ENCODE results near the gene SYTL1.
A peak's percentile ranks its signal among the peaks of the same experiment; 100 is the strongest.

The SYTL1 gene

DNA sequence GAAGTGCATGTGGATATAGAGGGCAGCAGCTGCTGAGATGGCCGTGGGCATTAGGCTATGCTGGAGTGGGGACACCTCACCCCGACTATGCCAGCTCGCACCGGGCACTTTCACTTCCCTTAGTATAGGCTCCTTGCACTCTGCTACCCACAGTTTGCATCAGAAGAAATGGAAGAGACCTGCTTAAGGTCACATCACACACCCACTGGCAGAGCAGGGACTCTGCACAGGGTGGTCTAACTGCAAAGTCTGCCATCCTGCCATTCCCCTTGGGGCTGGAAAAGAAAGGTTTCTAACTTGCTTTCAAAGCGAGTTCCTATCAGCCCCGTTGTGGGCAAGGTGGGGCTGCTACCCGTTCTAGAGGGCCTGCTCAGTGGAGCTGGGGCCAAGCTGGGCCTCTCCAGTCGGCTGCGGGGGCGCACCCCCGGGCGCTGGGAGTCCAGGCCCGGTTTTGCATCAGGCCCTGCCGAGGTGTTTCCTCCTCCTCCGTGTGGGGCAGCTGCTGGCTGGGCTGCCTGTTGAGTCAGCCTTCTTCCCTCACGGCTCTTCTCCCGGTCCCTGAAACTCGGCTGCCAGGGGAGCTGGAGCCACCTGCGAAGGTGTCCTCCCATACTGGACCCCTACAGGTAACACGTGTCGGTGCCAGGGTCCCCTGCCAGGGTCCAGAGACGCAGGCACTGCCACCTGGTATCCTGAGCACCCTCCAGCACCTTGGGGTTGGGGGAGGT is at the start of gene SYTL1:
SYTL1 (plus strand) TSS at position 498 of the 728 bp plus-strand sequence. CDS start 3,313 bp downstream, outside the sequence.
- DNase-seq, result peak; percentile 35 to 55

DNA sequence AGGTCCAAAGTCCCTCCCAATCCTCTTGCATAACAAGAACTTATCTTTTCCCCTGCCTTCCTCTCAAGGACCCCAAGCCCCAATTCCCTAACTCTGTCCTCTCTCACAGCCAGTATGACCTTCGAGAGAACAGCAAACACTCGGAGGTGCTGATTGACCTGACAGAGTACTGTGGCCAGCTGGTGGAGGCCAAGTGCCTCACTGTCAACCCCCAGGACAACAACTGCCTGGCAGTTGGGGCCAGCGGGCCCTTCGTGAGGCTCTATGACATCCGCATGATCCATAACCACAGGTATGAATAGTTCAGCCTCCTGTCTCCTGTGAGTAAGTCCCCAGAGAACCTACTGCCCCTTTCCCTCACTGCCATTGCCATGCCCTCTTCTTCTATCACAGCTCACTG is 49.7 kb upstream of the SYTL1 start:
- no peak for DNase-seq

GRCh38 chr1:27293915-27294314 is 47.9 kb upstream of the SYTL1 start:
- no peak for DNase-seq

- DNase-seq, result peak; percentile 71 to 74
These were observed 45.0 kb upstream of the SYTL1 start for GRCh38 chr1:27296773-27297291.

DNA sequence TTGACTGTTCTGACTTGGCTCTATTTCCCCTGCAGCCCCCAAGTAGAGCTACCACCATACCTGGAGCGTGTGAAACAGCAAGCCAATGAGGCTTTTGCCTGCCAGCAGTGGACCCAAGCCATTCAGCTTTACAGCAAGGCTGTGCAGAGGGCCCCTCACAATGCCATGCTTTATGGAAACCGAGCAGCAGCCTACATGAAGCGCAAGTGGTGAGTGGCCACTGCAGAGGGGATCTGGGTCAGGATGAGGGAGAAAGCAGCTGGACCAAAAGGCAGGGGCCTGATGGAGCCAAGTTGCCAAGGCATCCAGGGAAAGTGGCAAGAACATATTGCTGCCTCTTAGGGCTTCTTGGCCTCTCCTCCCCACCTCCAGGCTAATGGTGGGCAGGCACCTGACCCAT is 43.9 kb upstream of the SYTL1 start:
- no peak for DNase-seq

DNA sequence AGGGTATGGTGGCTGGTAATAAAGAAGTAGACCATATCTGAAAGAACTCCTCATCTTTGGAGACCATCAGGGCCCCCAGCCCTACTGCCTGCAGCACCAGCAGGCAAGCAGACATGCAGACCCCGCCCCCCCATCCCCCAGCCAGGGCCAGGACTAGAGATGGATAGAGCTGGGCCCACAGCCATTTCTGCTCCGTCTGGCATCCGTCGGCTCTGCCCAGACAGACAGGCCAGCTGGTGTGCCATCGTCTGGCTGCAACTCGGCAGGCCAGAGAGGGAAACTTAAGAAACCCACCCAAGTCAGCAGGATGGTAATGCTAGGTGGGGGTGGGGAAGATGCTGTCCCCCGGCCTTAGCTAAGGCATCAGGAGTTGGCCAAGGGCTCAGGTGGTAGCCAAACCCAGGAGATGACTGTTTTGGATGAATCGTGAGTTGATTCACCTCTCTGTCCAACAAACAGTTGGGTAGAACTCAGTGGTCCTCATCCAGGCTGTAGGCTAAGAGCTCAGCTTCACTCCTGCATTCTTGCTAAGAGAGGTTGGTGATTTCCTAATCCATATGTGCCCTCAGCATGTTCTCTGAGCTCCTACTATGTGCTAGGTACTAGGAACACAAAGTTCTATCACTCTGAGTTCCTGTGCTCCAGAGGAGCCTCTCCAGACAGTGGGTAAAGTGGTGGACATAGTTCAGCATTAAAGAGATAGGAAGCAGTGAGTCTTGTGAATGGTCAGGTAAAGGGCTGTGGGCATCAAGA is 43.0 kb upstream of the SYTL1 start:
- DNase-seq, result no peak

GRCh38 chr1:27299385-27300271 is 42.2 kb upstream of the SYTL1 start:
- DNase-seq, result no peak

DNA sequence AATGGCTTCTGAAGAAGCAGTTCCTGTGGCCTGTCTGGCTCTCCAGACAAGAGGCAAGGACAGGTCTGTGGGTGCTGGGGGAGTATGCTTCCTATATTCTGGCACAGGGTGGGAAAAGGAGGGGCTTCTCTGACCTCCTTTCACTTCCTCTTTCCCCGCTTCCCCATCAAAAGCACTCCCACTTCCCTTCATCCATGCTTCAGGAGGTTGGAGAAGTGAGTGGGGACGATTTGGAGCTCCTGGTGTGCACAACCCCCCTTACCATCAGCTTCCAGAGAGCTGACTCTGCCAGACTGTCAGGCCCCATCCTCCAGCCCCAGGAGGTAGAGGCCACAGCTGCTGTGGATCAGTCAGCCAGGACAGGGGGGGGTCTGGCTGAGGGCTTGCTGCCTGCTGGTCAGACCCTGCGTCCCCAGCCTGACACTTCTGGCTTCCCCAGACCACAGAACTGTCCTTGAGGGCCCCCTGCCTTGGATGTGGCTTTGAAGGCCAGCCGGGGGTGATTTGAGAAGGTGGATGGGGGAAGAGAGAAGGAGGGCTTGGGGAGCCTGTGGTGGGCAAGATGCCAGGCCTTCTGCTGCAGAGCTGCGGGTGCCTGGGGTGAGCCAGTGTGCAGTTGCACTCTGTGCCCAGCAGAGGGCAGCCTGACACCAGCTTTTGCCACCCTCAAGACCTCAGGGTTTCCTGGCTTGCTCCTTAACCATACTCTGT is 41.3 kb upstream of the SYTL1 start:
- DNase-seq, result peak; percentile 66 to 75

- DNase-seq, result no peak
These were observed 40.8 kb upstream of the SYTL1 start for GRCh38 chr1:27301052-27301422.

DNA sequence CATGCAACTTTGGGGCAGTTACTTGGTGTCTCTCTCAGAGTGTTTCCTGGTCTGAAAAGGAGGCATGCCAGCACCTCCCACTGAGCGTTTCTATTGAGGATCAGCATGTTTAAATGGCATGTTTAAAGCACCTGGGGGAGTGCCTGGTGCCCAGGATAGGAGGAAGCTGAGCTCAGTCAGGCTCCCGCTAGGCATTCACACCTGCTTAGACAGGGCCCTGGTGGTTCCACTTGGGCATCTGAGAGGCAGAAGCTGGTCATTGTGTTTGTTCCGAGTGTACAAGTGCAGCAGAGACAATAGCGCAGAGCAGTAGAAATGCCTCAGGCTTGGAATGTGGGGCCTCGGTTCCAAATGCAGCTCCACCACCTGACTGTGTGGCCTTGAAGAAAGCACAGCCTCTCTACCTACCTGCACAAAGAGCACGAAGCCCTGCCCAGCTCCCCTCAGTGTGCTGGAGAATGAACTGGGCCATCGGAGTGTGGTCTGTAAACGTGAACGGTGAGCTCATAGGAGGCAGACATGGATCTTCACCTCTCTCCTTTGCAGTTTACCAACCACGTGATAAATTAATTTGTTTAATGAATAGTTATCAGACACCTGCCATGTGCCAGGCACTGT is 40.1 kb upstream of the SYTL1 start:
- no peak for DNase-seq

GRCh38 chr1:27302612-27303011 is 39.2 kb upstream of the SYTL1 start:
- DNase-seq, result no peak

DNA sequence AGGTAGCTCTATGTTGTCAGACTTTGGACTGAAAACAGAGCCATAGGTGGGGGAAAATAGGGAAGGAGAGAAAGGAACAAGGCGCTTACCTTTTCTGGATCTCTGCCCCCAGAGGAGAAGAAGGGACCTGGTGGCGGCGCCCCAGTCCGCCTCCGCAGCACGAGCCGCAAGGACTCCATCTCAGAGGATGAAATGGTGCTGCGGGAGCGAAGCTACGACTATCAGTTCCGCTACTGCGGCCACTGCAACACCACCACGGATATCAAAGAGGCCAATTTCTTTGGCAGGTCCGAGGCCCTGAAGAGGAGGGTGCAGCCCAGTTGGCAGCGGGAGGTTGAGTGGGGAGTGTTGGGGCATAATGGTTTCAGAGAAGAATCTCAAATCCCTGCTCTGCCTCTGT is 38.3 kb upstream of the SYTL1 start:
- DNase-seq, result no peak

DNA sequence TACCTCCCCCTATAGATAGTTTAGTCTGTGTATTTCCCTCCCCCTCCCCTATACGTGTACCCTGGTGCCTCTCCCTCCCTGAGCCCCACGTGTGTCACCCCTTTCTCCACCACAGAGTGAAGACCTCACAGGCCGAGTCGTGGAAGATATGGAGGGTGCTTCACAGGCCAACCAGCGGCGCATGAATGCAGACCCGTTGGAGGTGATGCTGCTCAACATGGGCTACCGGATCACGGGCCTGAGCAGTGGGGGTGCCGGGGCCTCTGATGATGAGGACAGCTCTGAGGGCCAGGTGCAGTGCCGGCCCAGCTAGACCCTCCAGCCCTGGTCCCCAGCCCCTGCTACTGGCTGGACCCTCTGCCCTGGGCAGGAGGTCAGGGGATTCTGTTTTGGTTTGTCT is 35.8 kb upstream of the SYTL1 start:
- DNase-seq, result no peak

- no peak for DNase-seq
These were observed 34.7 kb upstream of the SYTL1 start for GRCh38 chr1:27306892-27307761.

GRCh38 chr1:27307874-27308598 is 33.8 kb upstream of the SYTL1 start:
- DNase-seq, result no peak

- DNase-seq, result no peak
These were observed 27.7 kb upstream of the SYTL1 start for GRCh38 chr1:27314169-27314568.

GRCh38 chr1:27314737-27315136 is 27.1 kb upstream of the SYTL1 start:
- no peak for DNase-seq

DNA sequence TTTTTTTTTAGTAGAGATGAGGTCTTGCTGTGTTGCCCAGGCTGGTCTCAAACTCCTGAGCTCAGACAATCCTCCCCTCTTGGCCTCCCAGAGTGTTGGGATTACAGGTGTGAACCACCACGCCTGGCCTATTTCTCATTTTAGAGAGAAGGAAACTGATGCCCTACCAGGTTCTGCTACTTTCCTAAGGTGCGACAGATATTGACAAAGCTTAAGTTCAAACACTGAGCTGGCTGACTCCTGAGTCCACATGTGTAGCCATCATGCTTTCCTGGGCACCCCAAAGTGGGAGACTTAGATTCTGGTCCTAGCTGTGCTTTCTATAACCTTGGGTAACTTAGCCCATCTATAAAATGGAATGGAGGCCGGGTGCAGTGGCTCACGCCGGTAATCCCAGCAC is 25.0 kb upstream of the SYTL1 start:
- no peak for DNase-seq

DNA sequence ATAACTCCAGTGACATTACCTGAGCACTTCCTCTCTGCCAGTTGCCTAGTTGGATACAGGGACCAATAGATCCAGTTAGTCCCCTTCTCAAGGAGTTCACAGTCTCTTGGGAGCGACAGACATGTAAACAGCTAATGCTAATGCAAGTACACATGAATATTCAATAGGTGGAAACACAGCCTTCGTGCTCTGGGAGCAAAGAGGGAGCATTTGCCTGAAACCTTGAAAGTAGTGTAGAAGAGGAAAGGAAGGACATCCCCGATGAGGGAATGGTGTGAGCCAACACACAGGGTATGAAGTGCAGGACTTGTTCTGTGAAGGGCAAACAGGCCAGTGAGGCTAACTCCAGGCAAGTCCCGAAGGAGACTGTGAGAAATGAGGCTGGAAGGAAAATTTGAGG is 23.7 kb upstream of the SYTL1 start:
- no peak for DNase-seq

GRCh38 chr1:27318596-27318995 is 23.2 kb upstream of the SYTL1 start:
- no peak for DNase-seq
